Measurements from ENCODE around the gene PRCC. TPM values are rescaled to one million over a fixed set of nuclear protein-coding genes. Genes with fewer than 3 reads are reported as not detected.
A peak's percentile ranks its signal among the peaks of the same experiment; 100 is the strongest.
"Not testable (repeated sequence)": the region's sequence is repeated elsewhere in the genome, so short reads cannot be mapped to it uniquely, and the experiment has no call there.

The PRCC gene
- total RNA-seq, 1 donor from 2014 or later: 61.1 TPM

DNA sequence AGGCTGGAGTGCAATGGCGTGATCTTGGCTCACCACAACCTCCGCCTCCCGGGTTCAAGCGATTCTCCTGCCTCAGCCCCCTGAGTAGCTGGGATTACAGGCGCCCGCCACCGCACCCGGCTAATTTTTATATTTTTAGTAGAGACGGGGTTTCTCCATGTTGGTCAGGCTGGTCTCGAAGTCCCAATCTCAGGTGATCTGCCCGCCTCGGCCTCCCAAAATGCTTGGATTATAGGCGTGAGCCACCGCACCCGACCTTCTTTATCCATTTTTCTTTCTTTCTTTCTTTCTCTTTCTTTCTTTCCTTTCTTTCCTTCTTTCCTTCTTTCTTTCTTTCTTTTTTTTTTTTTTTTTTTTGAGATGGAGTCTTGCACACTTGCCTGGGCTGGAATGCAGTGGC lies 2.2 kb upstream of the PRCC start:
- ATAC-seq: not testable (repeated sequence)

DNA sequence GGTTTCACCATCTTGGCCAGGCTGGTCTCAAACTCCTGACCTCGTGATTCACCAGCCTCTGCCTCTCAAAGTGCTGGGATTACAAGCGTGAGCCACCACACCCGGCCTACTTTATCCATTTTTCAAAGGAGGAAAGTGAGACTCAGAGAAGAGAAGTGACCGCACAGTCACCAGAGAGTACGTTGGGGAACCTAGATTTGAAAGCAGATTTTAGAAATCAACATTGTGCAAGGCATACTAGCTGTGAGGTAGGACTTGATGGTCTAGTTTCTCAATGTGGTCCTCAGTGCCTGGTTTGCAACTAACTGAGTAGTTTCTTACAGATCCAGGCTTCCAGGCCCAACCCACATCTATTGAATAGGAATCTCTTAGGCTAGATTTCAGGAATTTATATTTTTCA lies 1.7 kb upstream of the PRCC start:
- ATAC-seq: no peak

DNA sequence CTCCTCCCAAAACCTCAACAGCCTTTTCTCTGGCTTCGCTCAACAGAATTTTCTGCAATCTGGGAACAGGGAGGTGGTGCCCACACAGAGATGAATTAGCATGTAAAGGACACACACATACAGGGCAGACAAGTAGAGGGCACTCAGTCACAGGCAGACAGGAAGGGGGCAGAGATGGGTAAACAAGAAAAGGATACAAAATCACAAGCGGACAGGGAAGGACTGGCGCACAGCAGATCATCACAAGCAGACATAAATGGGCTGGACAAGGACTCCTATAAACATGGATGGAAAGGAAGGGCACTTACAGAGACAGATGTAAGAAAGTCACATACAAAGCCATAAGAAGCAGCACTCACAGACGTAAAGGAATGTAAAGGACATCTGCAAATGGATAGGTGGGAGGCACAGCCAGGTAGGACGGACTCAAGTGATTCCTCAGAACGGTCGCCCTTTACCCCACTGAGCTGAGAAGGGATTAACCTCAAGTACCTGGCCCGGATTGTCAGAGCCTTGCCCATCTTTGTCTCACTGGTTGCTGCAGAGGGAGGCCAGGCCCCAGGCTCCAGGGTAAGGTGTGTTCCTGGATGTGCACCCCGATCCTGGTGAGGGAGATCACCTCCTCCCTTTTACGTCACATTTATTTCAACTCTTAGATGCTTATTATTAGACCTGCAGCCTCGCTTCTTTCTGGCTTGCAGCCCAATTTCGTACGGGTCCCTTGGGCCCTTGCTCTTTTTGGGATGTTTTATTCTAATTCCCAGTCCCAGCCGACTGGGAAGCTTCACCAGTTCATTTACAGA lies 836 bp upstream of the PRCC start:
- ATAC-seq: peak; percentile 60

DNA sequence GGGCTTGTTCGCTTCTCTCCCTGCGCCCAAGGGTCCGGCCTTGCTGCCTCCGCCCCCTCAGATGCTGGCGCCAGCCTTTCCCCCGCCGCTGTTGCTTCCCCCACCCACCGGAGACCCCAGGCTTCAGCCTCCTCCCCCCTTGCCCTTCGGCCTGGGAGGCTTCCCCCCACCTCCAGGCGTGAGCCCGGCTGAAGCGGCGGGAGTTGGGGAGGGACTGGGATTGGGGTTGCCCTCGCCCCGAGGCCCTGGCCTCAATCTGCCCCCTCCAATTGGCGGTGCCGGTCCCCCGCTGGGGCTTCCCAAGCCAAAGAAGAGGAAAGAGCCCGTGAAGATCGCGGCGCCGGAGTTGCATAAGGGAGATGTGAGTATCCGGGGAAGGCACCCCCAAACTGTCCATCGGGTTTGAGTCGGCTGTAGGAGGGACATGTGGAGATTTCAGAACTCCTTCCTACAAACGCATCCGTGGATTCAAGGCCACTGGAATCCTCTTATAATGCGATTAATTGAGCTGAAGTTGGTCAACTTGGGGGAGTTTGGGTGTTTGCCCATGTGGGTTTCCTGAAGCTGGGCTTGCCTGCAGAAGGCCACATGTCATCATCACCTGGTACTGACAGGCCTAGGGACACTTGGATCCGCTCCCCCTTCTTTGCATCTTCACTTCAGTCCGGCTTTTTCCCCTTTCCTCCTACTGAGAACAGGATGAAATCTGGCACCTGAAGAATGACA lies 707 bp downstream of the PRCC start:
- peak; percentile 4 for ATAC-seq

DNA sequence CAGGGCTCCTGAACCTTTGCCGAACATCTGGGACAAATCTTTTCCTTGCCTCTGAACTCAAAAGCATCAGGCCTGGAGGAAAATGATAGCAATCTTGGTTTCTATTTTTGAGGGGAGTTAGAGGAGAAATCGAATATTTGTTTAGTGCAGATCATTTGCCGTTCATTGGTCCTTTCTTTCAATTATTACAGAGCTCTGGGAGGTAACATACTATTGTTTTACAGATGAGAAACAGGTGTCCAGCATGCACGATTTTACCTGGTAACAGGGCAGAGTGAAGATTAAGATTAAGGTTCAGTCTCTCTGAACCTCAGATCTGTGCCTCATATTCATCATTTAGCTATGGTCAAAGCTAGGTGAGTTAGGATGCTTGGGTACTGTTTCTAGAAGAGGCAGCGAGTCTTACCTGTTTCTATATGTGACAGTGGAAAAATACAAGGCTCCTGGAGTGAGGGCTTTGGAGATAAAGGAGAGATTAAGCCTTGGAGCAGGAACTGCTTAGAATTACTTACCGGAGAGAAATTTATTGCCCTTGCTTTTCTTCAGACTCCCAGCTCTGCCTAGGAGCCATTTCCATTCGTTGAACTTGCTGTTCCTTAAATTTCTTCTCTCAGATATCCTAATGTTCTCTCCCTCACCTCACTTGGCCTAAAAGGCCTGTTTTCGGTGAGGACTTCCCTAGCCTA lies 1.4 kb downstream of the PRCC start:
- ATAC-seq: no peak

- no peak for ATAC-seq
Measured at GRCh38 chr1:156772222-156772621, 4.9 kb downstream of the PRCC start.

GRCh38 chr1:156772728-156773497 lies 5.6 kb downstream of the PRCC start:
- no peak for ATAC-seq

GRCh38 chr1:156773607-156774006 lies 6.3 kb downstream of the PRCC start:
- no peak for ATAC-seq

DNA sequence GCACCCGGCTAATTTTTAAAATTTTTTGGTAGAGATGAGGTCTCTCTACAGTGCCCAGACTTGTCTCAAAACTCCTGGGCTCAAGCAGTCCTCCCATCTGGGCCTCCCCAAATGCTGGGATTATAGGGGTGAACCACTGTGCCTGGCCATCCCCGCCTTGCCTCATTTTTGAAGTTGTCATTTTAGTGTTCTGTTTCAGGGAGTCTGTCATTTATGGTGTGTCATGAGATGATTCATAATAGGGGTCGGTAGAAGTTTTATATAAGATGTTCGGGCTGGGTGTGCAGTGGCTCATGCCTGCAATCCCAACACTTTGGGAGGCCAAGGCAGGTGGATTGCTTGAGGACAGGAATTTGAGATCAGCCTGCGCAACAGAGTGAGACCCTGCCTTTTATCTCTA lies 8.5 kb downstream of the PRCC start:
- ATAC-seq: no peak

DNA sequence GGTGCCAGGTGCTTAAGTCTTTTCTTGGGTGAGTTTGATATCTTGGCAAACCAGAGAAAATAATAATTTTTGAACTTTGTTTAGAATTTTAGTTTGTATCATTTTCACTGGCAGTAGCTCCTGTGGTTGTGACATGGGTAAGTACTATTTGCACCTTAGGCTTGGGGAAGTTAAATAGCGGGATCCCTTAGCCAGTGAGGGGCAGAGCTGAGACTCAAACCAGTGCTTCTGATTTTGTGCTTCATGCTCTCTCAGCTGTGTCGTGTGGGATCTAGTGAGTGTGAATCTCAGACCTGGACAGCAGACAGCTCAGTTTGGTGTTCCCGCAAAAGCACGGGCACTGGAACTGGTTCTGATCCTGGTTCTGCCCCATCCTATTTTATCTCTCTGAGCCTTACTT lies 9.6 kb downstream of the PRCC start:
- ATAC-seq: no peak

DNA sequence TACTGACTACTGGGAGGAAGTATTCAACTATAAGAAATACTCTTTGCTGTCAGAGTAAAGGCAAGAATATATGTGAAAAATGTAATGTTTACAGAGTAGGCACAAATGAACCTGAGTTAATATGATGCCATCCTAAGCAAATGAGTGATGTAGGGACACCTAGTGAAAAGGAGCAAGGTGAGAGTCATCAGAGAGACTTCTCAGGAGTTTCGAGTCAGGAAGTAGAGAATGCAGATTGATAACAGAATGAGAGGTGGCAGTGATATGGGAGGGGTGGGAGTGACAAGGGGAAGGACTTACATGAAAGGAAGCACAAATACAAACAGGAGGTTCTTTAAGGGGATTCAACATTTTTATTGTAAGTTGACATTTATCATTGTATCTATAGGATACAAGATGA lies 10.2 kb downstream of the PRCC start:
- ATAC-seq: no peak

GRCh38 chr1:156781585-156782186 lies 14.4 kb downstream of the PRCC start:
- no peak for ATAC-seq

GRCh38 chr1:156785458-156785857 lies 18.1 kb downstream of the PRCC start:
- ATAC-seq: no peak

DNA sequence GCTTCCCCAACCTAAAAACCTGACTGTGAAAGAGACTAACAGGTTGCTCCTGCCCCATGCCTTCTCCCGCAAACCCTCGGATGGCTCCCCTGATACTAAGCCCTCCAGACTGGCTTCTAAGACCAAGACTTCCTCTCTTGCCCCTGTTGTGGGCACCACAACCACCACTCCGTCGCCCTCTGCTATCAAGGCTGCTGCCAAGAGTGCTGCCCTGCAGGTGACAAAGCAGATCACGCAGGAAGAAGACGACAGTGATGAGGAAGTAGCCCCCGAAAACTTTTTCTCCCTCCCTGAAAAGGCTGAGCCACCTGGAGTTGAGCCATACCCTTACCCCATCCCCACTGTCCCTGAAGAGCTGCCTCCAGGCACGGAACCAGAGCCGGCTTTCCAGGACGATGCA lies 19.3 kb downstream of the PRCC start:
- no peak for ATAC-seq

GRCh38 chr1:156788136-156788535 lies 20.8 kb downstream of the PRCC start:
- ATAC-seq: no peak

DNA sequence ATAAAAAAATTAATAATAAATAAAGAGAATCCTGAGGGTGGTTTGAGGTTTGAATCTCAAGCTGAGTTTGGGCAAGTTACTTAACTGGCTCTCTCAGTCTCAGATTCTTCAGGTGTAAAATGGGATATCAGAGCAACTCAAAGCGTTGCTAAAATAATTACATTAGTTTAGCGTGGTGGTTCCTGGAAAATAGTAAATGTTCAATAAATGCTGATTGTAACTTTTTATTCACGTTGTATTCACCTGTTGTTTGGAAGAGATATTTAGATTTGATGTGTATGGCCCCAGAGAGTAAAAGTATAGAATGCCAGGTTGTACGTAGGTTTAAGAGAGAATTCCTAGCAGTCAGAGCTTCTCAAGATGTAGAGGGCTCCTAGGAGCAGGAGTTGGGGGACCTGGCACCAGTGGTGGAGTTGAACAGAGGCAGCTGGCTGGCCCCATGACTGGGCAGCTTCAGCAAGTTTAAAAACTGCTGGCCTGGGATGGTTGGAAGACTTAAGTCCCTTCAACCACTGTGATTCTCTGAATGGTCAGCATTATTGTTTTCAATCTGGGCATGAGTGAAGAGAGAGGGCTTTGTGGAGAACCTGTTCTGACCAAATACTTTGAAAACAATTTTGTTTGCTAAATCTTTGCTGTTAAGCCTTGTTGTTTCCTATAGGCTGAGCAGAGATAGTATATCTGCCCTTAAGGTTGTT lies 22.4 kb downstream of the PRCC start:
- no peak for ATAC-seq

GRCh38 chr1:156794506-156795373 lies 27.4 kb downstream of the PRCC start:
- ATAC-seq: no peak

DNA sequence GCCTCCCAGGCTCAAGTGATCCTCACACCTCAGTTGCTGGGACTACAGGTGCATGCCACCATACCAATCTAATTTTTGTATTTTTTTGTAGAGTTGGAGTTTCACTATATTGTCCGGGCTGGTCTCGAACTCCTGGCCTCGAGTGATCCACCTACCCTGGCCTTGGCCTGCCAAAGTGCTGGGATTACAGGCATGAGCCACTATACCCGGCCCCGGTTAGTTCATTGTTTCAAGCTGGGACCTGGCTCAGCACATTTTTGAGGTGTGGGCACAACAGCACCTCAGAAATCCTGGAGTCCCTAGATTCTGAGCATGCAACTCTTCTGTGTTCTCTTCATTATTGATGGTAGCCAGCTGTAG lies 28.0 kb downstream of the PRCC start:
- ATAC-seq: no peak

- no peak for ATAC-seq
Measured at GRCh38 chr1:156795787-156796186, 28.5 kb downstream of the PRCC start.

GRCh38 chr1:156796340-156797097 lies 29.2 kb downstream of the PRCC start:
- no peak for ATAC-seq
